ENCODE data around the gene DNM3.

DNA sequence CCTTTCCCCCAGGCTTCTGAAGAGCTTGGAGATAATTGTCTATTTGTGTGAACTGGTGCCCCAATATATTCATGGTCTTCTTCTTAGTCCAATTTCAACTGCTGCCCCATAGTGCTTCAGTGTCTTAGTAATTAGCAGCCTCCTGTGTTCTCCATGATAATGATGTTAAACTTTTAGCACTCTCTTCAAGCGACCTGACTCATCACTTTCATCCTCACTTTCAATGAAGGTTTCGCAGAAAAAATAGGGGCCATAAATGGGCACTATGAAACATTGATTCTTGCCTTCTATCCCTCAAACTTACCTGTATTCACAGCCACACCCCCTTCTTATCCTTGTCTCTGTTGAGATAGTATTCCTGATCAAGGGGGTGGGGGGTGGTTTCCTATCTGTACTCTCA lies 210.6 kb downstream of the DNM3 start:
- TF ChIP-seq CREB1 (CRISPR knock-in tag; IDR thresholded peaks at IDR 0.05; ENCODE audit: low read depth) = no peak
- no peak for TF ChIP-seq ETS1 (IDR thresholded peaks at IDR 0.05)
- no peak for TF ChIP-seq NANOG (IDR thresholded peaks at IDR 0.05; ENCODE audit: borderline replicate concordance)
- TF ChIP-seq, protein P1, sequence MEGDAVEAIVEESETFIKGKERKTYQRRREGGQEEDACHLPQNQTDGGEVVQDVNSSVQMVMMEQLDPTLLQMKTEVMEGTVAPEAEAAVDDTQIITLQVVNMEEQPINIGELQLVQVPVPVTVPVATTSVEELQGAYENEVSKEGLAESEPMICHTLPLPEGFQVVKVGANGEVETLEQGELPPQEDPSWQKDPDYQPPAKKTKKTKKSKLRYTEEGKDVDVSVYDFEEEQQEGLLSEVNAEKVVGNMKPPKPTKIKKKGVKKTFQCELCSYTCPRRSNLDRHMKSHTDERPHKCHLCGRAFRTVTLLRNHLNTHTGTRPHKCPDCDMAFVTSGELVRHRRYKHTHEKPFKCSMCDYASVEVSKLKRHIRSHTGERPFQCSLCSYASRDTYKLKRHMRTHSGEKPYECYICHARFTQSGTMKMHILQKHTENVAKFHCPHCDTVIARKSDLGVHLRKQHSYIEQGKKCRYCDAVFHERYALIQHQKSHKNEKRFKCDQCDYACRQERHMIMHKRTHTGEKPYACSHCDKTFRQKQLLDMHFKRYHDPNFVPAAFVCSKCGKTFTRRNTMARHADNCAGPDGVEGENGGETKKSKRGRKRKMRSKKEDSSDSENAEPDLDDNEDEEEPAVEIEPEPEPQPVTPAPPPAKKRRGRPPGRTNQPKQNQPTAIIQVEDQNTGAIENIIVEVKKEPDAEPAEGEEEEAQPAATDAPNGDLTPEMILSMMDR (conservative IDR thresholded peaks at IDR 0.05; ENCODE audit: low read depth in 2 of 2) = no peak
- TF ChIP-seq JUNB (IDR thresholded peaks at IDR 0.05; ENCODE audit: unreplicated experiment) = no peak
- no peak for TF ChIP-seq EZH2 (IDR thresholded peaks at IDR 0.05; ENCODE audit: low read depth, unreplicated experiment)
- TF ChIP-seq EZH2phosphoT487 (IDR thresholded peaks at IDR 0.05; ENCODE audit: unreplicated experiment) = no peak
- TF ChIP-seq POLR2AphosphoS5 (IDR thresholded peaks at IDR 0.05; ENCODE audit: low read depth) = no peak
- no peak for TF ChIP-seq ZNF114 (CRISPR knock-in tag; IDR thresholded peaks at IDR 0.05)
- TF ChIP-seq, protein P2, sequence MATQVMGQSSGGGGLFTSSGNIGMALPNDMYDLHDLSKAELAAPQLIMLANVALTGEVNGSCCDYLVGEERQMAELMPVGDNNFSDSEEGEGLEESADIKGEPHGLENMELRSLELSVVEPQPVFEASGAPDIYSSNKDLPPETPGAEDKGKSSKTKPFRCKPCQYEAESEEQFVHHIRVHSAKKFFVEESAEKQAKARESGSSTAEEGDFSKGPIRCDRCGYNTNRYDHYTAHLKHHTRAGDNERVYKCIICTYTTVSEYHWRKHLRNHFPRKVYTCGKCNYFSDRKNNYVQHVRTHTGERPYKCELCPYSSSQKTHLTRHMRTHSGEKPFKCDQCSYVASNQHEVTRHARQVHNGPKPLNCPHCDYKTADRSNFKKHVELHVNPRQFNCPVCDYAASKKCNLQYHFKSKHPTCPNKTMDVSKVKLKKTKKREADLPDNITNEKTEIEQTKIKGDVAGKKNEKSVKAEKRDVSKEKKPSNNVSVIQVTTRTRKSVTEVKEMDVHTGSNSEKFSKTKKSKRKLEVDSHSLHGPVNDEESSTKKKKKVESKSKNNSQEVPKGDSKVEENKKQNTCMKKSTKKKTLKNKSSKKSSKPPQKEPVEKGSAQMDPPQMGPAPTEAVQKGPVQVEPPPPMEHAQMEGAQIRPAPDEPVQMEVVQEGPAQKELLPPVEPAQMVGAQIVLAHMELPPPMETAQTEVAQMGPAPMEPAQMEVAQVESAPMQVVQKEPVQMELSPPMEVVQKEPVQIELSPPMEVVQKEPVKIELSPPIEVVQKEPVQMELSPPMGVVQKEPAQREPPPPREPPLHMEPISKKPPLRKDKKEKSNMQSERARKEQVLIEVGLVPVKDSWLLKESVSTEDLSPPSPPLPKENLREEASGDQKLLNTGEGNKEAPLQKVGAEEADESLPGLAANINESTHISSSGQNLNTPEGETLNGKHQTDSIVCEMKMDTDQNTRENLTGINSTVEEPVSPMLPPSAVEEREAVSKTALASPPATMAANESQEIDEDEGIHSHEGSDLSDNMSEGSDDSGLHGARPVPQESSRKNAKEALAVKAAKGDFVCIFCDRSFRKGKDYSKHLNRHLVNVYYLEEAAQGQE (IDR thresholded peaks at IDR 0.05; ENCODE audit: unreplicated experiment) = no peak
